ENCODE data around the gene TSEN15. TPM values are rescaled to one million over a fixed set of nuclear protein-coding genes. Genes with fewer than 3 reads are reported as not detected.

TSEN15 gene
- total and polyA plus RNA-seq, 2 experiments from 2014 or later: 55.8 TPM

DNA sequence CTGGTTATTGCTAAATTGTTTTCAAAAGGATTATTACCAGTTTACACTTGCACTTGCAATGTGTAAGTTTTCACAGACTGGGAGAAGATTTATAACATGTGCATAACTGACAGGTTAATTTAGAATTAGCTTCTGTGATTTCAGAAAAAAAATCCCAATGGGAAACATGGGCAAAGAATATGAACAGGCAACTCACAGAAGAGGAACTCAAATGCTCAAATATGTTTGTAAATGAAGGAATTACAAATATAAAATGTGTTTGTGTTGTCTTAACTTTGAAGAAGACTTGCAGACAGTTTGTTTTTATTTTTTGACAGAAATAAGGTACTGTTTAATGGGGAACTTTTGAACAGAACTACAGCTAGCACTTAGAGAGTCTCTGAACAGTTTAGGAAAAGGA lies 8.4 kb downstream of the TSEN15 start:
- ATAC-seq: no peak
- no peak overlapping the region for H3K4me2 ChIP-seq

DNA sequence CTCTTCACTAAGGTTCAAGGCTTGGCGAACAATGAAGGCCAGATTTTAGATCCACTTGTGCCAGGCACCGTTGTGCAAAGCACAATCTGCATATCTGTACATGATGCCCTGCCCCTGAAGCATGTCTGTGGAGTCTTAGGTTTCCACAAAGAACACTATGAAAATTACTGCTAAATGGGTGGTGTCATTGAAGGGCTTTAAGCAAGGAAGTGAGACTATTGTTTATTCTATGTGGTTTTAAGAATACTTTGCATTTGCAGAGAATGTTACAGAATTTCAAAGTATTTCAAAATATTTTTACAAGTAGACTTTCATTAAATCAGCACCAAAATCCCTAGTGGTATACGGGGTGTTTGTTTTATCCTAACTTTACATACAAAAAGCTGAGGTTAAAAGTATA lies 8.8 kb downstream of the TSEN15 start:
- Histone ChIP-seq H4K20me1 (replicated peaks; ENCODE audit: insufficient read depth) (no peaks in the 10 kb centered on the region), H3K36me3 (ENCODE audit: insufficient read depth) (no peaks in the 10 kb centered on the region; the same call in 1 of the 2 replicates), H3K4me3 (no peak overlapping the region), H3K4me2 (no peak overlapping the region), H3K27me3 (ENCODE audit: insufficient read depth) (no peaks in the 10 kb centered on the region), H3K79me2 (replicated peaks; ENCODE audit: insufficient read depth) (no peaks in the 10 kb centered on the region; the same call in 1 of the 2 replicates), H3K27ac (ENCODE audit: low read depth) (no peak overlapping the region), H3F3A (replicated peaks; ENCODE audit: low read depth) (no peaks in the 10 kb centered on the region), H3K9me2 (ENCODE audit: insufficient read depth) (no peaks in the 10 kb centered on the region), H3K4me1 (ENCODE audit: insufficient read depth) (peaks cover 41% of the 10 kb centered on the region), H2AFZ (no peak overlapping the region)
- no peak overlapping the region for H3K4me3 Mint-ChIP-seq
- peaks cover 47% of the 10 kb centered on the region for H3K36me3 Mint-ChIP-seq (ENCODE audit: low read depth)
- no peaks in the 10 kb centered on the region for H3K27me3 Mint-ChIP-seq (ENCODE audit: insufficient read depth, low read depth, poor library complexity)
- H3K27ac Mint-ChIP-seq: no peak overlapping the region
- peaks cover 41% of the 10 kb centered on the region for H3K4me1 Mint-ChIP-seq
- peaks cover 8% of the 10 kb centered on the region; the same call in 1 of the 3 replicates for H3K9me3 Mint-ChIP-seq
- no peak for ATAC-seq
- no peak for DNase-seq (ENCODE audit: low spot score)
- no peak for TF ChIP-seq JUNB (IDR thresholded peaks at IDR 0.05; ENCODE audit: unreplicated experiment)
- TF ChIP-seq, protein P1, sequence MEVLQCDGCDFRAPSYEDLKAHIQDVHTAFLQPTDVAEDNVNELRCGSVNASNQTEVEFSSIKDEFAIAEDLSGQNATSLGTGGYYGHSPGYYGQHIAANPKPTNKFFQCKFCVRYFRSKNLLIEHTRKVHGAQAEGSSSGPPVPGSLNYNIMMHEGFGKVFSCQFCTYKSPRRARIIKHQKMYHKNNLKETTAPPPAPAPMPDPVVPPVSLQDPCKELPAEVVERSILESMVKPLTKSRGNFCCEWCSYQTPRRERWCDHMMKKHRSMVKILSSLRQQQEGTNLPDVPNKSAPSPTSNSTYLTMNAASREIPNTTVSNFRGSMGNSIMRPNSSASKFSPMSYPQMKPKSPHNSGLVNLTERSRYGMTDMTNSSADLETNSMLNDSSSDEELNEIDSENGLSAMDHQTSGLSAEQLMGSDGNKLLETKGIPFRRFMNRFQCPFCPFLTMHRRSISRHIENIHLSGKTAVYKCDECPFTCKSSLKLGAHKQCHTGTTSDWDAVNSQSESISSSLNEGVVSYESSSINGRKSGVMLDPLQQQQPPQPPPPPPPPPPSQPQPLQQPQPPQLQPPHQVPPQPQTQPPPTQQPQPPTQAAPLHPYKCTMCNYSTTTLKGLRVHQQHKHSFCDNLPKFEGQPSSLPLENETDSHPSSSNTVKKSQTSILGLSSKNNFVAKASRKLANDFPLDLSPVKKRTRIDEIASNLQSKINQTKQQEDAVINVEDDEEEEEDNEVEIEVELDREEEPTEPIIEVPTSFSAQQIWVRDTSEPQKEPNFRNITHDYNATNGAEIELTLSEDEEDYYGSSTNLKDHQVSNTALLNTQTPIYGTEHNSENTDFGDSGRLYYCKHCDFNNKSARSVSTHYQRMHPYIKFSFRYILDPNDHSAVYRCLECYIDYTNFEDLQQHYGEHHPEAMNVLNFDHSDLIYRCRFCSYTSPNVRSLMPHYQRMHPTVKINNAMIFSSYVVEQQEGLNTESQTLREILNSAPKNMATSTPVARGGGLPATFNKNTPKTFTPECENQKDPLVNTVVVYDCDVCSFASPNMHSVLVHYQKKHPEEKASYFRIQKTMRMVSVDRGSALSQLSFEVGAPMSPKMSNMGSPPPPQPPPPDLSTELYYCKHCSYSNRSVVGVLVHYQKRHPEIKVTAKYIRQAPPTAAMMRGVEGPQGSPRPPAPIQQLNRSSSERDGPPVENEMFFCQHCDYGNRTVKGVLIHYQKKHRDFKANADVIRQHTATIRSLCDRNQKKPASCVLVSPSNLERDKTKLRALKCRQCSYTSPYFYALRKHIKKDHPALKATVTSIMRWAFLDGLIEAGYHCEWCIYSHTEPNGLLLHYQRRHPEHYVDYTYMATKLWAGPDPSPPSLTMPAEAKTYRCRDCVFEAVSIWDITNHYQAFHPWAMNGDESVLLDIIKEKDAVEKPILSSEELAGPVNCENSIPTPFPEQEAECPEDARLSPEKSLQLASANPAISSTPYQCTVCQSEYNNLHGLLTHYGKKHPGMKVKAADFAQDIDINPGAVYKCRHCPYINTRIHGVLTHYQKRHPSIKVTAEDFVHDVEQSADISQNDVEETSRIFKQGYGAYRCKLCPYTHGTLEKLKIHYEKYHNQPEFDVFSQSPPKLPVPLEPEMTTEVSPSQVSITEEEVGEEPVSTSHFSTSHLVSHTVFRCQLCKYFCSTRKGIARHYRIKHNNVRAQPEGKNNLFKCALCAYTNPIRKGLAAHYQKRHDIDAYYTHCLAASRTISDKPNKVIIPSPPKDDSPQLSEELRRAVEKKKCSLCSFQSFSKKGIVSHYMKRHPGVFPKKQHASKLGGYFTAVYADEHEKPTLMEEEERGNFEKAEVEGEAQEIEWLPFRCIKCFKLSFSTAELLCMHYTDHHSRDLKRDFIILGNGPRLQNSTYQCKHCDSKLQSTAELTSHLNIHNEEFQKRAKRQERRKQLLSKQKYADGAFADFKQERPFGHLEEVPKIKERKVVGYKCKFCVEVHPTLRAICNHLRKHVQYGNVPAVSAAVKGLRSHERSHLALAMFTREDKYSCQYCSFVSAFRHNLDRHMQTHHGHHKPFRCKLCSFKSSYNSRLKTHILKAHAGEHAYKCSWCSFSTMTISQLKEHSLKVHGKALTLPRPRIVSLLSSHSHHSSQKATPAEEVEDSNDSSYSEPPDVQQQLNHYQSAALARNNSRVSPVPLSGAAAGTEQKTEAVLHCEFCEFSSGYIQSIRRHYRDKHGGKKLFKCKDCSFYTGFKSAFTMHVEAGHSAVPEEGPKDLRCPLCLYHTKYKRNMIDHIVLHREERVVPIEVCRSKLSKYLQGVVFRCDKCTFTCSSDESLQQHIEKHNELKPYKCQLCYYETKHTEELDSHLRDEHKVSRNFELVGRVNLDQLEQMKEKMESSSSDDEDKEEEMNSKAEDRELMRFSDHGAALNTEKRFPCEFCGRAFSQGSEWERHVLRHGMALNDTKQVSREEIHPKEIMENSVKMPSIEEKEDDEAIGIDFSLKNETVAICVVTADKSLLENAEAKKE (CRISPR knock-in tag; IDR thresholded peaks at IDR 0.05): no peak
- TF ChIP-seq STAT1 (IDR thresholded peaks at IDR 0.05; ENCODE audit: unreplicated experiment): no peak
- TF ChIP-seq, protein P2, sequence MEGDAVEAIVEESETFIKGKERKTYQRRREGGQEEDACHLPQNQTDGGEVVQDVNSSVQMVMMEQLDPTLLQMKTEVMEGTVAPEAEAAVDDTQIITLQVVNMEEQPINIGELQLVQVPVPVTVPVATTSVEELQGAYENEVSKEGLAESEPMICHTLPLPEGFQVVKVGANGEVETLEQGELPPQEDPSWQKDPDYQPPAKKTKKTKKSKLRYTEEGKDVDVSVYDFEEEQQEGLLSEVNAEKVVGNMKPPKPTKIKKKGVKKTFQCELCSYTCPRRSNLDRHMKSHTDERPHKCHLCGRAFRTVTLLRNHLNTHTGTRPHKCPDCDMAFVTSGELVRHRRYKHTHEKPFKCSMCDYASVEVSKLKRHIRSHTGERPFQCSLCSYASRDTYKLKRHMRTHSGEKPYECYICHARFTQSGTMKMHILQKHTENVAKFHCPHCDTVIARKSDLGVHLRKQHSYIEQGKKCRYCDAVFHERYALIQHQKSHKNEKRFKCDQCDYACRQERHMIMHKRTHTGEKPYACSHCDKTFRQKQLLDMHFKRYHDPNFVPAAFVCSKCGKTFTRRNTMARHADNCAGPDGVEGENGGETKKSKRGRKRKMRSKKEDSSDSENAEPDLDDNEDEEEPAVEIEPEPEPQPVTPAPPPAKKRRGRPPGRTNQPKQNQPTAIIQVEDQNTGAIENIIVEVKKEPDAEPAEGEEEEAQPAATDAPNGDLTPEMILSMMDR (conservative IDR thresholded peaks at IDR 0.05; ENCODE audit: low read depth in 2 of 2): no peak
- no peak for TF ChIP-seq POLR2AphosphoS5 (IDR thresholded peaks at IDR 0.05; ENCODE audit: low read depth)
- no peak for TF ChIP-seq NANOG (IDR thresholded peaks at IDR 0.05; ENCODE audit: borderline replicate concordance)
- no peak for TF ChIP-seq EZH2 (IDR thresholded peaks at IDR 0.05; ENCODE audit: low read depth, unreplicated experiment)
- TF ChIP-seq, protein P3, sequence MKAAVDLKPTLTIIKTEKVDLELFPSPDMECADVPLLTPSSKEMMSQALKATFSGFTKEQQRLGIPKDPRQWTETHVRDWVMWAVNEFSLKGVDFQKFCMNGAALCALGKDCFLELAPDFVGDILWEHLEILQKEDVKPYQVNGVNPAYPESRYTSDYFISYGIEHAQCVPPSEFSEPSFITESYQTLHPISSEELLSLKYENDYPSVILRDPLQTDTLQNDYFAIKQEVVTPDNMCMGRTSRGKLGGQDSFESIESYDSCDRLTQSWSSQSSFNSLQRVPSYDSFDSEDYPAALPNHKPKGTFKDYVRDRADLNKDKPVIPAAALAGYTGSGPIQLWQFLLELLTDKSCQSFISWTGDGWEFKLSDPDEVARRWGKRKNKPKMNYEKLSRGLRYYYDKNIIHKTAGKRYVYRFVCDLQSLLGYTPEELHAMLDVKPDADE (IDR thresholded peaks at IDR 0.05): no peak
- TF ChIP-seq CREB1 (CRISPR knock-in tag; IDR thresholded peaks at IDR 0.05; ENCODE audit: low read depth): no peak
- TF ChIP-seq ZNF331 (CRISPR knock-in tag; IDR thresholded peaks at IDR 0.05; ENCODE audit: low read depth): no peak

More for the DNA sequence above, 8.4 kb downstream of the TSEN15 start:
- H3K27ac Mint-ChIP-seq: no peak overlapping the region
- H3K4me3 Mint-ChIP-seq: no peak overlapping the region
- TF ChIP-seq, protein P3 (IDR thresholded peaks at IDR 0.05): no peak
- TF ChIP-seq EZH2phosphoT487 (IDR thresholded peaks at IDR 0.05; ENCODE audit: unreplicated experiment) (no peak), ZNF114 (CRISPR knock-in tag; IDR thresholded peaks at IDR 0.05) (no peak), POLR2AphosphoS5 (IDR thresholded peaks at IDR 0.05; ENCODE audit: low read depth) (no peak), CREB1 (CRISPR knock-in tag; IDR thresholded peaks at IDR 0.05; ENCODE audit: low read depth) (no peak)
- Histone ChIP-seq H3K4me3 (no peak overlapping the region), H3K36me3 (ENCODE audit: insufficient read depth) (no peaks in the 10 kb centered on the region; the same call in 1 of the 2 replicates), H3K79me2 (replicated peaks; ENCODE audit: insufficient read depth) (no peaks in the 10 kb centered on the region; the same call in 1 of the 2 replicates), H3K4me1 (ENCODE audit: insufficient read depth) (peaks cover 37% of the 10 kb centered on the region), H3F3A (replicated peaks; ENCODE audit: low read depth) (no peaks in the 10 kb centered on the region), H2AFZ (no peak overlapping the region), H3K9me2 (ENCODE audit: insufficient read depth) (no peaks in the 10 kb centered on the region), H3K27ac (ENCODE audit: low read depth) (no peak overlapping the region), H3K27me3 (ENCODE audit: insufficient read depth) (no peaks in the 10 kb centered on the region), H4K20me1 (replicated peaks; ENCODE audit: insufficient read depth) (no peaks in the 10 kb centered on the region)
- H3K36me3 Mint-ChIP-seq (ENCODE audit: low read depth): peaks cover 47% of the 10 kb centered on the region
- no peaks in the 10 kb centered on the region for H3K27me3 Mint-ChIP-seq (ENCODE audit: insufficient read depth, low read depth, poor library complexity)
- peaks cover 38% of the 10 kb centered on the region for H3K4me1 Mint-ChIP-seq
- H3K9me3 Mint-ChIP-seq: peaks cover 11% of the 10 kb centered on the region; the same call in 2 of the 3 replicates
- no peak for DNase-seq (ENCODE audit: low spot score)

All from GM23338 (cell line).